Measurements from ENCODE around the gene IFNG-AS1. TPM values are rescaled to one million over a fixed set of nuclear protein-coding genes. Genes with fewer than 3 reads are reported as not detected.

Gene IFNG-AS1
- polyA plus RNA-seq, 1 donor from 2014 or later: not detected

GRCh38 chr12:67994046-67994445 lies 4.8 kb downstream of the IFNG-AS1 start:
- H3K4me2 ChIP-seq (ENCODE audit: low read length): no peak overlapping the region
- no peak overlapping the region for H3K4me3 ChIP-seq (ENCODE audit: low read length)
- H4K20me1 ChIP-seq (ENCODE audit: insufficient read depth): no peaks in the 10 kb centered on the region
- no peaks in the 10 kb centered on the region for H3F3A ChIP-seq (ENCODE audit: insufficient read depth, low read length, poor library complexity, severe bottlenecking)
- H3K27me3 ChIP-seq (ENCODE audit: insufficient read depth, low read depth, low read length): no peaks in the 10 kb centered on the region
- H3K9me3 ChIP-seq (ENCODE audit: low read length): no peaks in the 10 kb centered on the region
- no peak overlapping the region for H2AFZ ChIP-seq (ENCODE audit: low read depth, low read length)
- H3K9me2 ChIP-seq (ENCODE audit: insufficient read depth, low read length): no peaks in the 10 kb centered on the region
- H3K27ac ChIP-seq (ENCODE audit: low read length): no peak overlapping the region
- no peaks in the 10 kb centered on the region for H3K79me2 ChIP-seq (replicated peaks; ENCODE audit: insufficient read depth, low read length)
- no peak overlapping the region for H3K9ac ChIP-seq (ENCODE audit: low read length)
- TF ChIP-seq POLR2AphosphoS5 (IDR thresholded peaks at IDR 0.05) (no peak), REST (IDR thresholded peaks at IDR 0.05; ENCODE audit: borderline replicate concordance) (no peak), EP300 (conservative IDR thresholded peaks at IDR 0.05; ENCODE audit: poor library complexity, severe bottlenecking) (no peak), MXI1 (conservative IDR thresholded peaks at IDR 0.05; ENCODE audit: poor library complexity, severe bottlenecking) (no peak), RAD21 (conservative IDR thresholded peaks at IDR 0.05) (no peak), CTCF (IDR thresholded peaks at IDR 0.05; ENCODE audit: poor library complexity, severe bottlenecking) (no peak), EZH2 (IDR thresholded peaks at IDR 0.05; ENCODE audit: borderline replicate concordance, insufficient read depth, low read length, poor library complexity, severe bottlenecking) (no peak), SMC3 (conservative IDR thresholded peaks at IDR 0.05; ENCODE audit: poor library complexity) (no peak), TAF1 (IDR thresholded peaks at IDR 0.05; ENCODE audit: low read depth) (no peak)
- H3K36me3 ChIP-seq (ENCODE audit: insufficient read depth, low read length): no peaks in the 10 kb centered on the region

GRCh38 chr12:67996347-67996746 lies 7.1 kb downstream of the IFNG-AS1 start:
- no peaks in the 10 kb centered on the region for H3K79me2 ChIP-seq (replicated peaks; ENCODE audit: insufficient read depth, low read length)
- H3K4me3 ChIP-seq (ENCODE audit: low read length): no peak overlapping the region
- no peaks in the 10 kb centered on the region for H4K20me1 ChIP-seq (ENCODE audit: insufficient read depth)
- H3K9ac ChIP-seq (ENCODE audit: low read length): no peak overlapping the region
- no peak overlapping the region for H2AFZ ChIP-seq (ENCODE audit: low read depth, low read length)
- H3K4me2 ChIP-seq (ENCODE audit: low read length): no peak overlapping the region
- no peaks in the 10 kb centered on the region for H3K9me2 ChIP-seq (ENCODE audit: insufficient read depth, low read length)
- H3K27me3 ChIP-seq (ENCODE audit: insufficient read depth, low read depth, low read length): no peaks in the 10 kb centered on the region
- H3F3A ChIP-seq (ENCODE audit: insufficient read depth, low read length, poor library complexity, severe bottlenecking): no peaks in the 10 kb centered on the region
- no peaks in the 10 kb centered on the region for H3K36me3 ChIP-seq (ENCODE audit: insufficient read depth, low read length)
- no peaks in the 10 kb centered on the region for H3K9me3 ChIP-seq (ENCODE audit: low read length)
- TF ChIP-seq RAD21 (conservative IDR thresholded peaks at IDR 0.05) (no peak), TAF1 (IDR thresholded peaks at IDR 0.05; ENCODE audit: low read depth) (no peak), POLR2AphosphoS5 (IDR thresholded peaks at IDR 0.05) (no peak), EP300 (conservative IDR thresholded peaks at IDR 0.05; ENCODE audit: poor library complexity, severe bottlenecking) (no peak), SMC3 (conservative IDR thresholded peaks at IDR 0.05; ENCODE audit: poor library complexity) (no peak), EZH2 (IDR thresholded peaks at IDR 0.05; ENCODE audit: borderline replicate concordance, insufficient read depth, low read length, poor library complexity, severe bottlenecking) (no peak), MXI1 (conservative IDR thresholded peaks at IDR 0.05; ENCODE audit: poor library complexity, severe bottlenecking) (no peak), CTCF (IDR thresholded peaks at IDR 0.05; ENCODE audit: poor library complexity, severe bottlenecking) (no peak), REST (IDR thresholded peaks at IDR 0.05; ENCODE audit: borderline replicate concordance) (no peak)
- H3K27ac ChIP-seq (ENCODE audit: low read length): no peak overlapping the region
